ENCODE results near the gene ITPK1.

Gene ITPK1

DNA sequence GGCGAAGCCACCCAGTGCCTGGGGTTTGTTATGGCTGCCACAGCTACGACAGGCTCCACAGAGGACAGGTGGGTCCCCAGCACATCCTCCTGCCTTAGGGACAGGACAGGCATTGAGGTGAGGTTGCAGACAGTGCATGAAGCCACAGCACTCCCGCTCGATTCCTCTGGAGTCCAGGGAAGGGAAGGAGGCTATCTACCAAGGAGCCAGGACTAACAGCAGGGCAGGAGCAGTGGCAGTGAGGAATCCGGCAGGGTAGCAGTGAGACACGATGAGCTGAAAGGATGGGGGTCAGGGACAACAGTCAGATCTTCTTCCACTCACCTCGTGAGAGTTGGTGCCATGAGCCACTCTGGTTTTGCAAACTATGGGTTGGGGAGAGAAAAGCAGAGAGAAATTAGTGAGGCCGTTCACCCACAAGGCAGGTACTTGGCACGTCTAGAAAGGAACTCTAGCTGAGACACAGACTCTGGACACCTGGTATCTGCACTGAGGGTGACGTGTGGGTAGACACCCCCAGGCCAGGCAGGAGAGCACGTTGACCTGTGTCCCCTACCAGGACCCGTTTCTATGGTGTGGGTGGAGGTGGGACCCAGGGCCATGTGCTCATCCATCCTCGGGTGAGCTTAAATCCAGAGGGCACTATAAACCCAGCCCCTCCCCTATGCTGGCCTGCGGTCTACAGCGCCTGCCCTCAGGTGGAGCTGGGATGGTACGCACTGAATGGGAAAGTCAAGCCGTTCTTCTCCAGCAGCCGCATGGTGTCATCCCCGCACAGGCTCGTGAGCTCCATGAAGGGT, 153.5 kb downstream of the ITPK1 start:
- no peak for DNase-seq

DNA sequence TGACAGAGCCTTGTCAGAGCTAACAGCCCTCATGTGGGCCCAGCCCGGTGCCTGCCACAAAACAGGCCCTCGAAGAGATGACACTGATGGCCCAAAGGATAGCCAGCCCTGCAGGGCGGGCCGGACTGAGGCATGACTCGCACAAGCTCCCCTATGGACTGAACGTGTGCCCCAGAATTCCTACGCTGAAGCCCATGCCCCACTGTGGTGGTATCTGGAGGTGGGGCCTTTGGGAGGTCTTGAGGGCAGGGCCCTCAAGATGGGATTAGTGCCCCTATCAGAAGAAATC, 154.2 kb downstream of the ITPK1 start:
- DNase-seq: no peak

DNA sequence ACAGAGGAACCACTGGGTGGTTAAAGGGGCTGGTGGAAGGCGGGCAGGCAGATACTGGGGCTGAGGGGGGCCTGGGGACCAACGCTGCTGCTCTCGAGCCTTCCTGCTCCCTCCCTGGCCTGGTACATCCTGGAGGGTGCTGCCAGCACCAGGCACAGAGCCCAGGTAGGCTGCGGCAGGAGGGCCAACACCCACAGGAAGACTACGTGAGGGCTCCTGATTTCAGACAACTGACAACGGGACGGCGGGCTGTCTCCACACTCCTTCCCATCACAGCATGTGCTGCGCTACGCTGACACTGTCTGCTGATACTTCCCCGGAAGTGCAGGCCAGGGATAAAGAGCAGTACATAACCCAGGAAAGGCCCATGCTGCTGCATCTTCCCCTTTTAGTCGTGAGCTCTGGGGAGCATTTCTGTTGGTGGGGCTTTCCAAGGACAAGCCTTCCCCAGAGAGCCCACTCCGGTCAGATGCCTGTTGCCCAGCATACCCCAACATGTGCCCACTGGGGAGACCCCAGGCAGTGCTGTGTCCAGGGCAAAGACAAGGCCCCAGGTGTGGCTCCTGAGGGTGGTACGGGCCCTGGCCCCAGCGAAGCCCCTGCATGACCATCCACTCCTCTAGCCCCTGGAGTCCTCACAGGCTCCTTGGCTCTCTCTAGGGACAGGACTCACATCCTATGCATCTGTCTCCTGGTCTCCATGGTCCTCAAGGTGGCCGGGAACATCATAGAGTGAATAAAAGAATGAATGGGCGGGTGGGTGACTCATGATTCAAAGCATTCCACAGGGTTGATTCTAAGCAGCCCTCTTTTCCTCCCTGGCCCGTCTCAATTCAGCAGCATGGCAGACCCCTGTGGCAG, 154.8 kb downstream of the ITPK1 start:
- no peak for DNase-seq

GRCh38 chr14:92959761-92960680, 155.7 kb downstream of the ITPK1 start:
- DNase-seq: no peak

GRCh38 chr14:92959189-92959531, 156.6 kb downstream of the ITPK1 start:
- DNase-seq: peak; percentile 89

DNA sequence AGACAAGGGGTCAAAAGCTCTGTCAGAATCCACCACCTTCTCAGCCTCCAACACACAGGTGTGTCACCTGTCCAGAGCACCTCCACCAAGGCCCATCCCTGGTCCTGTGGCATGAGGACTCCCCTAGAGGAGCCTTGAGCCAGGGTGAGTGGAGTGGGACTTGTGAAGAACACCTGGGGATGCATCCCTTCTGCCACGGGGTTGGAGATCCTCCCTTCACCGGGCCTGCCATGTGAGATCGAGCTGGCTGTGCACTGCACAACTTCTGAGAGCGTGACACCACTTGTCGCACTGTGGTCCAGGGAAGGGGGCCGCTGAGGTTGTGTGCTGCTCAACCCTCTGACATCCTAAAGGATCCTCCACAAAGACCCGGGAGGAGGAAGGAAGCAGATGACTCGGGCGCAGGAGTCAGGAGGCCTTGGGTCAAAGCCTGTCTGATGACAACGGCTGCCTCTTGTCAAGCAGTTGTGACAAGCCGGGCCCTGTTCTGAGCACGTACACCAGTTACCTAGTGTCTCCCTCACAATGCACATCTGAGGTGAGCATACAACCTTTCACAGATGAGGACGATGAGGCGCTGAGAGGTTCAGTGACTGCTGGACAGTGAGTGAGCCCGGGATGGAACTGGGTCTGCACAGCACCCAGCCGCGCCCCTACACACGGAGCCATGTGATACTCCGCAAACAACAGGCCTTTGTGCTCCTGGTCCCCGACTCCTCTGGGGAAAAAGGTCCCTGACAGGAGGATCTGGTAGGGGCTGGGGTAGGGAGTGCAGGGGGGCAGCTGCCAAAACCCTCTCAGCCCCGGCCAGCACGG, 157.1 kb downstream of the ITPK1 start:
- DNase-seq: no peak

DNA sequence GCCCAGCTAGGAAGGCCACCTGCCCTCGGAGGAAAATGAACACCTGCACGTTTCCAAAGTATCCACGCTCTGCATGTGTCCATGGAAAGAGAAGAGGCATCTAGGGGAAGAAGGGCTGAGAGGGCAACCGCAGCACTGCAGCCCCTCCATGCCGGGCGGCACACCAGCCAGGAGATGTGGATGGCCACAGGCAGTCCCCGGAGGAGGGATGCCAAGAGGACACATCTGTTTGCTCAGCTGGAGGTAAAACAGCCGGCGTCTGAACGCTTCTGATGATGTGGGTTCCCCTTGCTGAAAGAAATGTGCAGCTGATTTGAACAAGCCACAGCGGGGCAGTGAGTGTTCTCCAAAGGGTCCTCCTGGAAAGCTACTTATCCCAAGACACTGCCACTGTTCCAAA, 158.8 kb downstream of the ITPK1 start:
- peak; percentile 38 for DNase-seq

DNA sequence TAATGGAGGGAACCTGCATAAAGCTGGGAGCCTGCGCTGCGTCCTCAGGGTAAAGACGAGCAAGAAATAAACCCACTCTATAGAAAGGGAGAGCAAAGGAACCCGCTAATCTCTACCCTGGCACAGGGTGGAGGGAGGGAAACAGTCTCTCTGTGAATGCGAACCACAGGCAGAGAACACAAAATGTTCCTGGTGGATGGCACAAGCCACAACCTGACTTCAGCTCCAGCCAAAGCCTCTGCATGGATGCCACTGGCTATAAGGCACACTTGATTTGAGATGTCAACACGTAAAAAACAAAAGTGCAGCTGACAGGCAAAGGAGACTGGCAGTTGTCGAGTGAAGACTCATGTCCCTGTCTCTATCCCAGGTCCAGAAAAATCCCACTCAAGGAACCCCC, 160.3 kb downstream of the ITPK1 start:
- no peak for DNase-seq

DNA sequence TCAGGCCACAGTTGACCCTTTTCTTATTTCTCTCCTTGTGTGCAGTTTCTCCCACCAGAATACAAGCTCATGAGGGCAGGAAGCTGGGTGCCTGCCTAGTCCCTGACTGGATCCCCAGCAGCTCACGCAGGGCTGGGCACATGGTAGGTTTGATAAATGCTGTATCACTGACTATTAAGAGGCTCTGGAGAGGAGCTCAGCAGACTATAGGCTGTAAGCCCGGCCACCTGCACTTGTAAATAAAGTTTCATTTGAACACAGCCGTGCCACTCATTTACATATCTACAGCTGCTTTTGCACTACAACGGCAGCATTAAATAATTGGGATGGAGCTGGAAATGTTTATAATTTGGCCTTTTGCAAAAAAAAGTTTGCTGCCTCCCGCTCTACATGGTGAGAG, 160.8 kb downstream of the ITPK1 start:
- no peak for DNase-seq

GRCh38 chr14:92953526-92953925, 162.2 kb downstream of the ITPK1 start:
- DNase-seq: no peak

DNA sequence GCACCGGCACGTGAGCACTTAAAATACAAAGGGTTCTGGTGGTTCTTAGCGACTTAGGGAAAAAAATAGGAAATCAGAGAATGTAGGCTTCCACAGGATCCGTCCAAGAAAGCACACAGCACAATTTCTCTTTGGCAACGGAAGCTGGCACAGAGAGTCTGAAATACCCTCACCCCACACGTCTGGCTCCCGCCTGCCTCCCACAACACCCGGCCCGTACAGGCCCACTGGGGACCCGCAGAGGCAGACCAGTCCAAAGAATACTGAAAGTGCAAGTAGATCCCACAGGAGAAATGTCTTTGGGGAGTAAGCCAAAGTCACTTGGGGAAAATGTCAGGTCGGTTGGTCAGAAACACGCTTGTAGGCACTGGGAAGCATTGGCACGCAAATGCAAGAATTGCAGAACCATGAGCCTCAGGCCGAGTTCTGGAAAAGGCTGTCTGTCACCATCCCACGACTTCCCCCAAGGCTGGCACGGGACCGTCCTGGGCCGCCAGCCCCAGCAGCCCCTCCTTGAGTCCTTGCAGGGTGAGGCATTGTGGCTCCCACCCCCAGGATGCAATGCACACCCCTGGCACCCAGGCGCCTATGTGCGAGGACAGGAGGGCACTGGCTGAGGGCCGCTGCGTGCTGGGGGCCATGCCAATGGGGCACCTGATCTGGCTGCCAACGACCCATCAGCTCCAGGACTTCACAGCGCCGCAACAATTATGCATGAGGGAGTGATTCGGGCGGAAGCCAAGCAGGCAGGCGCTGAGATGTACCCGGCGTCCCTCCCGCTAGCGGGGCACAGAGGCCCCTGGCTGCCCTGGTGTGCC, 163.0 kb downstream of the ITPK1 start:
- no peak for DNase-seq

- peak; percentile 89 for DNase-seq
Measured at GRCh38 chr14:92951912-92952471, 163.7 kb downstream of the ITPK1 start.

GRCh38 chr14:92951261-92951660, 164.5 kb downstream of the ITPK1 start:
- no peak for DNase-seq

DNA sequence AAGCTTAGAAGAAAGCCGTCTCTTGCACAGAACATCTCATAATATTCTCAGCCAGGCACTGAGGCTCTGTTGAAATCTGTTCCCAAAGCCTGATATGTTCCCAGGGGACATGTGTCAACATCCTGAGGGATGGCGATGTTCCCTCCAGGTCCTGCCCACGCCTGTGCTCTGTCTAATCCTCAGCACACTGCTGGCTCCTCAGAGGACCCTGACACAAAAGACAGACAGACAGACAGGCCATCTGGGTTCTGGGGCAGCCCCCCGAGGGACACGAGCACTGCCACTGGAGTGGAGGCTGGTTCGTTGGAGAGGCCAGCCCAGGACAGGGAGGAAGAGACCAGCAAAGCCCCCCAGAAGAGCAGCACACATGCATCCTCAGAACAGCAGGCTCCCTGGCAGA, 165.0 kb downstream of the ITPK1 start:
- no peak for DNase-seq

GRCh38 chr14:92950193-92950540, 165.6 kb downstream of the ITPK1 start:
- DNase-seq: no peak

DNA sequence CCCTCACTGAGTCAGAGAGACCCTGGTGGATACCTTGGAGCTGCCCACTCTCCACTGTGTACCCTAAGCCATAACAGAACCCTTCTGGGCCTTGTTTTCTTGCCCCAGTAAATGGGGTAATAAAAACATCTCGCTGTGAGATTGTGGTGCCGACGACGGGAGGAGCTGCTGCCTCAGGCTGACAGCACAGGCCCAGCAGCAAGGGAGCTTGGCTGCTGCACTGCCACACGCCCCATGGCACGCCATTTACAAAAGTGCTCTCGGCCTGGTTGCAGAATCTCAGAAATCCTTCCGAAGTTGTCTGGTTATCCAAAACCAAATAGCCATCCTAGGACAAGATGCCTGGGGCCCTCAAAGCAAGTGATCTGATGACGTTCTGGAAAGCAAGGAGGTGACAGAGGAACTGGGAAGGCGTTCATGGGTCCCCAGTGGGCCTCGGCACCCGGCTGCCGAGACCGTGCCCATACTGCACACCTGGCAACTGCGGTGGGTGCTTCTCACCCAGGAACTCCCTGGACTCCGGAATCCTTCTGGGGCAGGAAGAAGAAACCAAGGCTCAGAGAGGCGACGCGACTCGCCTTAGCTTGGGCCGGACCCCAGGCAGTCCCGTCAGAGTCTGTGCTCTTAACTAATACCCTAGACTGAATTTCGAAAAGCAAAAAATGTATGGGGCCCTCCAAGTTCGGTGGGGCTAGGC, 166.1 kb downstream of the ITPK1 start:
- no peak for DNase-seq

DNA sequence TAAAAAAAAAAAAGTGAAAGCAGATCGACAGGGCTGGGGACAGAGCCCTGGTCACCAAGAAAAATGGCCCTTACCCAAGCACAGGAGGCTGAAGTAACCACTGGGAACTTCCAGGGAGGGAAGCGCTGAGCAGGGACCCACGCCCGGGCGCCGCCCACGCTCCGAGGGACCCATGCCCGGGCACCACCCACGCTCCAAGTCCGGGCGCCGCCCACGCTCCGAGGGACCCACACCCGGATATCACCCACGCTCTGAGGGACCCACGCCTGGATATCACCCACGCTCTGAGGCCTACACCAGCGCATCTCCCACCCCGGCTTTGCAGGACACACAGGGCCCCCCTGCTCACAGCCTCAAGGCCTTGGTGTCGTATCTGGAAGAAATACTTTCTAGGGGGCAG, 167.1 kb downstream of the ITPK1 start:
- no peak for DNase-seq

- no peak for DNase-seq
Measured at GRCh38 chr14:92946847-92947545, 168.7 kb downstream of the ITPK1 start.

DNA sequence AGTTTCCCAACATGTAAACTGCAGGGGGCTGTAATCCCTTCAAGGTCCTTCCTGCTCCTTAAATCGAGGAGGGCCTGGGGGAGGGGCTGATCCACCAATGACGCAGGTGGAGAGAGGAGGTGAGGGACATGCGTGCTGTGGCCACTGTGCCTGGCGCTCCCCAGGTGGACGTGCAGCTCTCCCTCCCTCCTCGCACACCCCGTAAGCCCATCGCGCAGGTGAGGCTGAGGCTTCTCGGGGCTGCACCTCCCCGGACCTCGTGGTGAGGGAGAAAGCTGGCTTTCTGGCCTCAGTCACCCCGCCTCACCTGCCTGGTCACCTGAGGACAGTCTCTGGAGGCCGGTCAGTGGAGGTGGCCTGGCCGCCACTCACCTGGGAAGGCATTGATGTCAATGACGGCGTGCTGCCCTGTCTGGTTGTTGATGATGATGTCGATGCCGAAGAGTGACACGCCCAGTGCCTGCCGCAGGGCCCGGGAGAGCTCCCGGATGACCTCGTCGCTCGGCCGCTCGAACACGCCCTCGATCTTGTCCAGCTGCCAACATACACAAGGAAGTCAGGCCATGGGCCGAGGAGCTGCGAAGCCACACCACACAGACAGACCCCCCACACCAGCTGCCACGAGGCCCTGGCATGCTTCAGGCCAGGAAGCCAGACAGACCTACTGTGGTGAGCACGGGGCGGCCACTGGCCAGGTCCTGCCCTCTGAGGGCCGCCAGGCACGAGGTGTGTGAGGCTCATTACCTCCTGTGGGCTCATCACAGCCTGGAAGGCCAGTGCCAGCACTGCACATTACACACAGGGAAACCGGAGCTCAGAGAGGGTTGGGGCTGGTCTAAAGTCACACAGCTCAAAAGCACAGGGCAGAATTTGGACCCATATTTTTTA, 169.5 kb downstream of the ITPK1 start:
- no peak for DNase-seq

Data from retina (tissue), 1 donor.